GM04504 (cell line): ENCODE measurements around the gene PCDHA9.
"Not testable (repeated sequence)": the region's sequence is repeated elsewhere in the genome, so short reads cannot be mapped to it uniquely, and the experiment has no call there.

Experiments used
- DNase-seq: peaks from one replicate; pipeline ENCODE4 v3.0.0-alpha.2; 2012; ENCODE audit warnings: low read depth

The PCDHA9 gene

DNA sequence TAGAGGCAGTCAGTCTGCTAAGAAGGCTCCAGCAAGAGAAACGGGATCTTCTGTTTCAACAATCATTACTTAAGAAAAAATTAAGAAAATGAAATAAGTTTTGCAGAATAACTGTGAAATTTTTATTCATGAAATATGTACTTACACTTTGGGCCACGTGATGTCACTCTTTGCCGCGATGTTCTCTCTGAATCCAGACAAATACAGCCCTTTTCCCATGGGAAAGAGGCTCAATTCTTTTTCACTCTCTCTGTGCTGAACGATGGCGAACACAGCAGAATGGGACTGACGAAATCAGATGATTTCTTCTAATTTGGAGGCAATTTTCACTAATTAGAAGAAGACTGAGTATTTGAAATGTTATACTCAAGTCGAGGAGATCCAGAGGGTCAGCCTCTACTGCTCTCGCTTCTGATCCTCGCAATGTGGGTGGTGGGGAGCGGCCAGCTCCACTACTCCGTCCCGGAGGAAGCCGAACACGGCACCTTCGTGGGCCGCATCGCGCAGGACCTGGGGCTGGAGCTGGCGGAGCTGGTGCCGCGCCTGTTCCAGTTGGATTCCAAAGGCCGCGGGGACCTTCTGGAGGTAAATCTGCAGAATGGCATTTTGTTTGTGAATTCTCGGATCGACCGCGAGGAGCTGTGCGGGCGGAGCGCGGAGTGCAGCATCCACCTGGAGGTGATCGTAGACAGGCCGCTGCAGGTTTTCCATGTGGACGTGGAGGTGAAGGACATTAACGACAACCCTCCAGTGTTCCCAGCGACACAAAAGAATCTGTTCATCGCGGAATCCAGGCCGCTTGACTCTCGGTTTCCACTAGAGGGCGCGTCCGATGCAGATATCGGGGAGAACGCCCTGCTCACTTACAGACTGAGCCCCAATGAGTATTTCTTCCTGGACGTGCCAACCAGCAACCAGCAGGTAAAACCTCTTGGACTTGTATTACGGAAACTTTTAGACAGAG lies at the start of gene PCDHA9:
Gene PCDHA9 (plus strand): TSS at position 244 of the 964 bp plus-strand sequence. CDS start 114 bp downstream, at position 358.
- not testable (repeated sequence) for DNase-seq

DNA sequence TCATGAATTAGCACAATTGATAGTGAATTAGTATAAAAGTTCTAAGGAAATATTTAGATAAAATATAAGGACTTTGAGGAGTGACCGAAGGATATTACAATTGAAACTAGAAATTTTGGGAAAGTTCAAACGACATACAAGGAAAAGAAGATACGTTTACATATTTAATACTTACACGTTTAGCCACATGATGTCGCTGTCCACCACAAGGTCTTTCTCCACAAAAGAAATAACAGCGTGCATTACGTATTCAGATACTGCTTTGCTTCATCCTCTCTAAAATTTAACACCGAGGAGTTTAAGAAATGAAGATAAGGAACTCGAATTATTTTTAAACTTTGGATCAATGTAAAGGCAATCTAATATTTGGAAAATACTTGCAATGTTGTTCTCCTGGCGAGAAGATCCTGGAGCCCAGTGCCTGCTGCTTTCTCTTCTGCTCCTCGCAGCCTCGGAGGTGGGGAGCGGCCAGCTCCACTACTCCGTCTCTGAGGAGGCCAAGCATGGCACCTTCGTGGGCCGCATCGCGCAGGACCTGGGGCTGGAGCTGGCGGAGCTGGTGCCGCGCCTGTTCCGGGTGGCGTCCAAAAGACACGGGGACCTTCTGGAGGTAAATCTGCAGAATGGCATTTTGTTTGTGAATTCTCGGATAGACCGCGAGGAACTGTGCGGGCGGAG lies 47.2 kb upstream of the PCDHA9 start, which contains the start of gene PCDHA3:
Gene PCDHA3 (plus strand): TSS at position 242 of the 678 bp plus-strand sequence.
- no peak for DNase-seq

DNA sequence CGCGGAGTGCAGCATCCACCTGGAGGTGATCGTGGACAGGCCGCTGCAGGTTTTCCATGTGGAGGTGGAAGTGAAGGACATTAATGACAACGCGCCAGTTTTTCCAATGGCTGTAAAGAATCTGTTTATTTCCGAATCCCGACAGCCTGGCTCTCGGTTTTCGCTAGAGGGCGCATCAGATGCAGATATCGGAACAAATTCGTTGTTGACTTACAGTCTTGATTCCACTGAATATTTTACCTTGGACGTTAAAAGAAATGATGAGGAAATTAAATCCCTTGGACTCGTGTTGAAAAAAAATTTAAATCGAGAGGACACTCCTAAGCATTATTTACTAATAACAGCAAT lies 46.7 kb upstream of the PCDHA9 start:
- no peak for DNase-seq

DNA sequence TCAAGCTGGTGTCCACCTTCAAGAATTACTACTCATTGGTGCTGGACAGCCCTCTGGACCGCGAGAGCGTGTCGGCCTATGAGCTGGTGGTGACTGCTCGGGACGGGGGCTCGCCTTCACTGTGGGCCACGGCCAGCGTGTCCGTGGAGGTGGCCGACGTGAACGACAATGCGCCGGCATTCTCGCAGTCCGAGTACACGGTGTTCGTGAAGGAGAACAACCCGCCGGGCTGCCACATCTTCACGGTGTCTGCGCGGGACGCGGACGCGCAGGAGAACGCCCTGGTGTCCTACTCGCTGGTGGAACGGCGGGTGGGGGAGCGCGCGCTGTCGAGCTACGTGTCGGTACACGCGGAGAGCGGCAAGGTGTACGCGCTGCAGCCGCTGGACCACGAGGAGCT lies 45.8 kb upstream of the PCDHA9 start:
- not testable (repeated sequence) for DNase-seq

- no peak for DNase-seq
Observed at GRCh38 chr5:140802781-140803271, 45.4 kb upstream of the PCDHA9 start.

GRCh38 chr5:140806834-140807775 lies 41.1 kb upstream of the PCDHA9 start, which contains the start of gene PCDHA4:
TSS of gene PCDHA4 (plus strand) at chr5:140807068.
- no peak for DNase-seq

GRCh38 chr5:140808241-140808888 lies 39.8 kb upstream of the PCDHA9 start:
- not testable (repeated sequence) for DNase-seq

DNA sequence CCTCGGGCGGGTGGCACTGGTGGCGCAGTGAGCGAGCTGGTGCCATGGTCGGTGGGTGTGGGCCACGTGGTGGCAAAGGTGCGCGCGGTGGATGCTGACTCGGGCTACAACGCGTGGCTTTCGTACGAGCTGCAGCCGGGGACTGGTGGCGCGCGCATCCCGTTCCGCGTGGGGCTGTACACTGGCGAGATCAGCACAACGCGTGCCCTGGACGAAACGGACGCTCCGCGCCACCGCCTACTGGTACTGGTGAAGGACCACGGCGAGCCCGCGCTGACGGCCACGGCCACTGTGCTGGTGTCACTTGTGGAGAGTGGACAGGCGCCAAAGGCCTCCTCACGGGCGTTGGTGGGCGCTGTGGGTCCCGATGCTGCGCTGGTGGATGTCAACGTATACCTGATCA lies 39.3 kb upstream of the PCDHA9 start:
- no peak for DNase-seq

- no peak for DNase-seq
Observed at GRCh38 chr5:140821375-140822280, 26.6 kb upstream of the PCDHA9 start, which contains the start of gene PCDHA5. TSS of gene PCDHA5 (plus strand) at chr5:140821613.

DNA sequence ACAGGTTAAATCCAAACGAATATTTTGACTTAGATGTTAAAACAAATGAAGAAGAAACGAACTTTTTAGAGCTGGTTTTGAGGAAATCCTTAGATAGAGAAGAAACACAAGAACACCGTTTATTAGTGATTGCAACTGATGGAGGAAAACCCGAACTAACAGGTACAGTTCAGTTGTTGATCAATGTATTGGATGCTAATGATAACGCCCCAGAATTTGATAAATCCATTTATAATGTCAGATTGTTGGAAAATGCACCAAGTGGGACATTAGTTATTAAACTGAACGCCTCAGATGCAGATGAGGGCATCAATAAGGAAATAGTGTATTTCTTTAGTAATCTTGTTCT lies 25.9 kb upstream of the PCDHA9 start:
- no peak for DNase-seq

DNA sequence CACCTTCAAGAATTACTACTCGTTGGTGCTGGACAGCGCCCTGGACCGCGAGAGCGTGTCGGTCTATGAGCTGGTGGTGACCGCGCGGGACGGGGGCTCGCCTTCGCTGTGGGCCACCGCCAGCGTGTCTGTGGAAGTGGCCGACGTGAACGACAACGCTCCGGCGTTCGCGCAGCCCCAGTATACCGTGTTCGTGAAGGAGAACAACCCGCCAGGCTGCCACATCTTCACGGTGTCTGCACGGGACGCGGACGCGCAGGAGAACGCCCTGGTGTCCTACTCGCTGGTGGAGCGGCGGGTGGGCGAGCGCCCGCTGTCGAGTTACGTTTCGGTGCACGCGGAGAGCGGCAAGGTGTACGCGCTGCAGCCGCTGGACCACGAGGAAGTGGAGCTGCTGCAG lies 25.2 kb upstream of the PCDHA9 start:
- not testable (repeated sequence) for DNase-seq

GRCh38 chr5:140823475-140823874 lies 24.7 kb upstream of the PCDHA9 start:
- no peak for DNase-seq

DNA sequence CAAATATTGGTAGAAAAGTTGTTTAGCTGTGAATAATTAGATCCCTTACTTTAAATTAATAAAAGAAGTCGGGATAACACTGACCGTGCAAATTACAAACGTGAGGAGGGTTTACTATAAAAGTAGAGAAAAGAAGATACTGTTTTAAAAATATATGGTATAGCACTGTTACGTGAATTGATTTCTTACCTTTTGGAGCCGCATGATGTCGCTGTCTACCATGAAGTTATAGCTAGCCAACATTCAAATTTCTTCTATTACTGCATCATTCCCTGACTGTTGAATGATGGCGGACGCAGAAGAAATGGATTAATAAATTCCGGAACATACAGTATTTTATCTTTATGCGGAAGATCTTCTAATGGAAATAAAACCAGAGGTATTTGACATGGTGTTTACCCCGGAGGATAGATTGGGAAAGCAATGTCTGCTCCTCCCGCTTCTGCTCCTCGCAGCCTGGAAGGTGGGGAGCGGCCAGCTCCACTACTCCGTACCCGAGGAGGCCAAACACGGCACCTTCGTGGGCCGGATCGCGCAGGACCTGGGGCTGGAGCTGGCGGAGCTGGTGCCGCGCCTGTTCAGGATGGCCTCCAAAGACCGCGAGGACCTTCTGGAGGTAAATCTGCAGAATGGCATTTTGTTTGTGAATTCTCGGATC lies 20.3 kb upstream of the PCDHA9 start, which contains the start of gene PCDHA6:
Gene PCDHA6 (plus strand): TSS at position 257 of the 658 bp plus-strand sequence. CDS start 132 bp downstream, at position 389.
- no peak for DNase-seq

- no peak for DNase-seq
Observed at GRCh38 chr5:140828362-140828737, 19.8 kb upstream of the PCDHA9 start.

- DNase-seq, result not testable (repeated sequence)
Observed at GRCh38 chr5:140829511-140830501, 18.4 kb upstream of the PCDHA9 start.

DNA sequence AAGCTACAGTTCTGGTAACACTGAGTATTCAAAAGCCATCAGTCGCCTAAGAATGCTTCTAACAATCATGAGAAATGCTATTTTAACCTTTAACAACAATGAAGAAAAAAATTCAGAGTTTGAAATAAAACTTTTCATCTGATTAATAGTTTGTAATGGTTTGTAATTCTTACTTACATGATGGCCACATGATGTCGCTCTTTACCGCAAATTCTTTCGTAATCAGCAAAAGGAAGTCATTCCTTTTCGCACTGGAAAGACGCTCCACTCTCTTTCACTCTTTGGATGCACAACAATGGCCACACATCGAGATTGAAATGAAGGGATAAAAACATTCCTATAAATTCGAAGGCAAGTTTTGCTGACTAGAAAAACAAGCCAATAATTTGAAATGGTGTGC lies 14.2 kb upstream of the PCDHA9 start, which contains the start of gene PCDHA7:
Gene PCDHA7 (plus strand): TSS at position 277 of the 400 bp plus-strand sequence. CDS start 115 bp downstream, at position 392.
- no peak for DNase-seq

GRCh38 chr5:140834439-140835008 lies 13.7 kb upstream of the PCDHA9 start:
- DNase-seq, result not testable (repeated sequence)
